ENCODE data around the gene APLP2. TPM values are rescaled to one million over a fixed set of nuclear protein-coding genes. Genes with fewer than 3 reads are reported as not detected.
A peak's percentile ranks its signal among the peaks of the same experiment; 100 is the strongest.

The APLP2 gene
- total and polyA plus RNA-seq, 2 of the 13 experiments (the other 11 are each of a cell fraction or from before 2014, with no cell fraction given), result 315 to 594 TPM

GRCh38 chr11:130163346-130164220 lies 93.9 kb downstream of the APLP2 start (continued):
- TF ChIP-seq NCOR1 (IDR thresholded peaks at IDR 0.05; ENCODE audit: borderline replicate concordance, low read length) (no peak), SOX13 (IDR thresholded peaks at IDR 0.05) (no peak), SOX13 (CRISPR knock-in tag; conservative IDR thresholded peaks at IDR 0.05 in 1 of 2, IDR thresholded peaks at IDR 0.05 in 1 of 2) (no peak), RFXANK (CRISPR knock-in tag; IDR thresholded peaks at IDR 0.05) (no peak), LRRFIP1 (CRISPR knock-in tag; conservative IDR thresholded peaks at IDR 0.05) (no peak), KDM4B (CRISPR knock-in tag; IDR thresholded peaks at IDR 0.05) (no peak), ZNF761 (CRISPR knock-in tag; conservative IDR thresholded peaks at IDR 0.05) (peak; percentile 54; the same call in 1 of the 2 replicates), AKNA (CRISPR knock-in tag; IDR thresholded peaks at IDR 0.05; ENCODE audit: borderline replicate concordance) (no peak), MAZ (IDR thresholded peaks at IDR 0.05; ENCODE audit: borderline replicate concordance, low read depth, low read length) (no peak), MAZ (CRISPR knock-in tag; IDR thresholded peaks at IDR 0.05; ENCODE audit: low read depth) (no peak), ZNF276 (CRISPR knock-in tag; IDR thresholded peaks at IDR 0.05; ENCODE audit: low read depth) (no peak), ZNF292 (CRISPR knock-in tag; IDR thresholded peaks at IDR 0.05; ENCODE audit: borderline replicate concordance, low read depth) (no peak), GPBP1L1 (CRISPR knock-in tag; IDR thresholded peaks at IDR 0.05) (no peak), ZNF704 (CRISPR knock-in tag; IDR thresholded peaks at IDR 0.05; ENCODE audit: borderline replicate concordance) (peak; percentile 62; the same call in 1 of the 2 replicates), KLF12 (CRISPR knock-in tag; IDR thresholded peaks at IDR 0.05; ENCODE audit: borderline replicate concordance) (peak; percentile 88)

Measured in HepG2 (cell line).